ENCODE results near the gene PLSCR5. TPM values are rescaled to one million over a fixed set of nuclear protein-coding genes. Genes with fewer than 3 reads are reported as not detected.

Gene PLSCR5
- total and polyA plus RNA-seq, 2 experiments from 2014 or later = not detected

GRCh38 chr3:146546366-146546965, 58.7 kb downstream of the PLSCR5 start:
- H3K9me2 ChIP-seq (ENCODE audit: insufficient read depth) = peaks cover 5% of the 10 kb centered on the region; the same call in 1 of the 2 replicates
- H3K27ac ChIP-seq (ENCODE audit: low read depth) = no peak overlapping the region
- no peaks in the 10 kb centered on the region for H3F3A ChIP-seq (replicated peaks; ENCODE audit: low read depth)
- peaks cover 44% of the 10 kb centered on the region for H3K4me1 ChIP-seq (ENCODE audit: insufficient read depth)
- no peaks in the 10 kb centered on the region; the same call in 1 of the 2 replicates for H3K36me3 ChIP-seq (ENCODE audit: insufficient read depth)
- TF ChIP-seq, protein P1, sequence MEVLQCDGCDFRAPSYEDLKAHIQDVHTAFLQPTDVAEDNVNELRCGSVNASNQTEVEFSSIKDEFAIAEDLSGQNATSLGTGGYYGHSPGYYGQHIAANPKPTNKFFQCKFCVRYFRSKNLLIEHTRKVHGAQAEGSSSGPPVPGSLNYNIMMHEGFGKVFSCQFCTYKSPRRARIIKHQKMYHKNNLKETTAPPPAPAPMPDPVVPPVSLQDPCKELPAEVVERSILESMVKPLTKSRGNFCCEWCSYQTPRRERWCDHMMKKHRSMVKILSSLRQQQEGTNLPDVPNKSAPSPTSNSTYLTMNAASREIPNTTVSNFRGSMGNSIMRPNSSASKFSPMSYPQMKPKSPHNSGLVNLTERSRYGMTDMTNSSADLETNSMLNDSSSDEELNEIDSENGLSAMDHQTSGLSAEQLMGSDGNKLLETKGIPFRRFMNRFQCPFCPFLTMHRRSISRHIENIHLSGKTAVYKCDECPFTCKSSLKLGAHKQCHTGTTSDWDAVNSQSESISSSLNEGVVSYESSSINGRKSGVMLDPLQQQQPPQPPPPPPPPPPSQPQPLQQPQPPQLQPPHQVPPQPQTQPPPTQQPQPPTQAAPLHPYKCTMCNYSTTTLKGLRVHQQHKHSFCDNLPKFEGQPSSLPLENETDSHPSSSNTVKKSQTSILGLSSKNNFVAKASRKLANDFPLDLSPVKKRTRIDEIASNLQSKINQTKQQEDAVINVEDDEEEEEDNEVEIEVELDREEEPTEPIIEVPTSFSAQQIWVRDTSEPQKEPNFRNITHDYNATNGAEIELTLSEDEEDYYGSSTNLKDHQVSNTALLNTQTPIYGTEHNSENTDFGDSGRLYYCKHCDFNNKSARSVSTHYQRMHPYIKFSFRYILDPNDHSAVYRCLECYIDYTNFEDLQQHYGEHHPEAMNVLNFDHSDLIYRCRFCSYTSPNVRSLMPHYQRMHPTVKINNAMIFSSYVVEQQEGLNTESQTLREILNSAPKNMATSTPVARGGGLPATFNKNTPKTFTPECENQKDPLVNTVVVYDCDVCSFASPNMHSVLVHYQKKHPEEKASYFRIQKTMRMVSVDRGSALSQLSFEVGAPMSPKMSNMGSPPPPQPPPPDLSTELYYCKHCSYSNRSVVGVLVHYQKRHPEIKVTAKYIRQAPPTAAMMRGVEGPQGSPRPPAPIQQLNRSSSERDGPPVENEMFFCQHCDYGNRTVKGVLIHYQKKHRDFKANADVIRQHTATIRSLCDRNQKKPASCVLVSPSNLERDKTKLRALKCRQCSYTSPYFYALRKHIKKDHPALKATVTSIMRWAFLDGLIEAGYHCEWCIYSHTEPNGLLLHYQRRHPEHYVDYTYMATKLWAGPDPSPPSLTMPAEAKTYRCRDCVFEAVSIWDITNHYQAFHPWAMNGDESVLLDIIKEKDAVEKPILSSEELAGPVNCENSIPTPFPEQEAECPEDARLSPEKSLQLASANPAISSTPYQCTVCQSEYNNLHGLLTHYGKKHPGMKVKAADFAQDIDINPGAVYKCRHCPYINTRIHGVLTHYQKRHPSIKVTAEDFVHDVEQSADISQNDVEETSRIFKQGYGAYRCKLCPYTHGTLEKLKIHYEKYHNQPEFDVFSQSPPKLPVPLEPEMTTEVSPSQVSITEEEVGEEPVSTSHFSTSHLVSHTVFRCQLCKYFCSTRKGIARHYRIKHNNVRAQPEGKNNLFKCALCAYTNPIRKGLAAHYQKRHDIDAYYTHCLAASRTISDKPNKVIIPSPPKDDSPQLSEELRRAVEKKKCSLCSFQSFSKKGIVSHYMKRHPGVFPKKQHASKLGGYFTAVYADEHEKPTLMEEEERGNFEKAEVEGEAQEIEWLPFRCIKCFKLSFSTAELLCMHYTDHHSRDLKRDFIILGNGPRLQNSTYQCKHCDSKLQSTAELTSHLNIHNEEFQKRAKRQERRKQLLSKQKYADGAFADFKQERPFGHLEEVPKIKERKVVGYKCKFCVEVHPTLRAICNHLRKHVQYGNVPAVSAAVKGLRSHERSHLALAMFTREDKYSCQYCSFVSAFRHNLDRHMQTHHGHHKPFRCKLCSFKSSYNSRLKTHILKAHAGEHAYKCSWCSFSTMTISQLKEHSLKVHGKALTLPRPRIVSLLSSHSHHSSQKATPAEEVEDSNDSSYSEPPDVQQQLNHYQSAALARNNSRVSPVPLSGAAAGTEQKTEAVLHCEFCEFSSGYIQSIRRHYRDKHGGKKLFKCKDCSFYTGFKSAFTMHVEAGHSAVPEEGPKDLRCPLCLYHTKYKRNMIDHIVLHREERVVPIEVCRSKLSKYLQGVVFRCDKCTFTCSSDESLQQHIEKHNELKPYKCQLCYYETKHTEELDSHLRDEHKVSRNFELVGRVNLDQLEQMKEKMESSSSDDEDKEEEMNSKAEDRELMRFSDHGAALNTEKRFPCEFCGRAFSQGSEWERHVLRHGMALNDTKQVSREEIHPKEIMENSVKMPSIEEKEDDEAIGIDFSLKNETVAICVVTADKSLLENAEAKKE (CRISPR knock-in tag; IDR thresholded peaks at IDR 0.05) = no peak
- TF ChIP-seq ZNF331 (CRISPR knock-in tag; IDR thresholded peaks at IDR 0.05; ENCODE audit: low read depth) (no peak), JUNB (IDR thresholded peaks at IDR 0.05; ENCODE audit: unreplicated experiment) (no peak), NANOG (IDR thresholded peaks at IDR 0.05; ENCODE audit: borderline replicate concordance) (no peak), CTCF (conservative IDR thresholded peaks at IDR 0.05; ENCODE audit: low read depth in 2 of 2) (no peak), STAT1 (IDR thresholded peaks at IDR 0.05; ENCODE audit: unreplicated experiment) (no peak), POLR2AphosphoS5 (IDR thresholded peaks at IDR 0.05; ENCODE audit: low read depth) (no peak)
- TF ChIP-seq, protein P2, sequence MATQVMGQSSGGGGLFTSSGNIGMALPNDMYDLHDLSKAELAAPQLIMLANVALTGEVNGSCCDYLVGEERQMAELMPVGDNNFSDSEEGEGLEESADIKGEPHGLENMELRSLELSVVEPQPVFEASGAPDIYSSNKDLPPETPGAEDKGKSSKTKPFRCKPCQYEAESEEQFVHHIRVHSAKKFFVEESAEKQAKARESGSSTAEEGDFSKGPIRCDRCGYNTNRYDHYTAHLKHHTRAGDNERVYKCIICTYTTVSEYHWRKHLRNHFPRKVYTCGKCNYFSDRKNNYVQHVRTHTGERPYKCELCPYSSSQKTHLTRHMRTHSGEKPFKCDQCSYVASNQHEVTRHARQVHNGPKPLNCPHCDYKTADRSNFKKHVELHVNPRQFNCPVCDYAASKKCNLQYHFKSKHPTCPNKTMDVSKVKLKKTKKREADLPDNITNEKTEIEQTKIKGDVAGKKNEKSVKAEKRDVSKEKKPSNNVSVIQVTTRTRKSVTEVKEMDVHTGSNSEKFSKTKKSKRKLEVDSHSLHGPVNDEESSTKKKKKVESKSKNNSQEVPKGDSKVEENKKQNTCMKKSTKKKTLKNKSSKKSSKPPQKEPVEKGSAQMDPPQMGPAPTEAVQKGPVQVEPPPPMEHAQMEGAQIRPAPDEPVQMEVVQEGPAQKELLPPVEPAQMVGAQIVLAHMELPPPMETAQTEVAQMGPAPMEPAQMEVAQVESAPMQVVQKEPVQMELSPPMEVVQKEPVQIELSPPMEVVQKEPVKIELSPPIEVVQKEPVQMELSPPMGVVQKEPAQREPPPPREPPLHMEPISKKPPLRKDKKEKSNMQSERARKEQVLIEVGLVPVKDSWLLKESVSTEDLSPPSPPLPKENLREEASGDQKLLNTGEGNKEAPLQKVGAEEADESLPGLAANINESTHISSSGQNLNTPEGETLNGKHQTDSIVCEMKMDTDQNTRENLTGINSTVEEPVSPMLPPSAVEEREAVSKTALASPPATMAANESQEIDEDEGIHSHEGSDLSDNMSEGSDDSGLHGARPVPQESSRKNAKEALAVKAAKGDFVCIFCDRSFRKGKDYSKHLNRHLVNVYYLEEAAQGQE (IDR thresholded peaks at IDR 0.05; ENCODE audit: unreplicated experiment) = no peak
- H3K27me3 ChIP-seq (ENCODE audit: insufficient read depth) = no peaks in the 10 kb centered on the region
- no peak for DNase-seq (ENCODE audit: low spot score)
- H3K4me1 Mint-ChIP-seq = peaks cover 37% of the 10 kb centered on the region
- H3K36me3 Mint-ChIP-seq (ENCODE audit: low read depth) = no peaks in the 10 kb centered on the region
- no peak for ATAC-seq
- H2AFZ ChIP-seq = no peak overlapping the region
- H4K20me1 ChIP-seq (replicated peaks; ENCODE audit: insufficient read depth) = peaks cover 9% of the 10 kb centered on the region; the same call in 1 of the 2 replicates
- H3K4me3 ChIP-seq = no peak overlapping the region
- peaks cover 27% of the 10 kb centered on the region for H3K79me2 ChIP-seq (replicated peaks; ENCODE audit: insufficient read depth)
- H3K4me3 Mint-ChIP-seq = no peak overlapping the region
- no peak overlapping the region for H3K27ac Mint-ChIP-seq
- H3K9me3 Mint-ChIP-seq = no peaks in the 10 kb centered on the region
- H3K4me2 ChIP-seq = no peak overlapping the region
- peaks cover 4% of the 10 kb centered on the region for H3K27me3 Mint-ChIP-seq (ENCODE audit: insufficient read depth, low read depth, poor library complexity)

Measured in GM23338 (cell line).